Endothelial cell (in vitro differentiated cells): ENCODE results near the gene NDUFB10. TPM values are rescaled to one million over a fixed set of nuclear protein-coding genes. Genes with fewer than 3 reads are reported as not detected.

Experiments used
- DNase-seq: peaks from one replicate; pipeline ENCODE4 v3.0.0; 2021; ENCODE audit warnings: low spot score
- H3K27ac Mint-ChIP-seq: one replicate; pipeline ENCODE4 v1.8.0; 2021; ENCODE audit warnings: mixed read lengths, inconsistent platforms; ENCODE audit not compliant: unreplicated experiment
- H3K27me3 Mint-ChIP-seq: one replicate; pipeline ENCODE4 v1.8.0; 2021; ENCODE audit warnings: mild to moderate bottlenecking, moderate library complexity, mixed read lengths, inconsistent platforms; ENCODE audit not compliant: unreplicated experiment
- H3K36me3 Mint-ChIP-seq: one replicate; pipeline ENCODE4 v1.8.0; 2021; ENCODE audit warnings: mild to moderate bottlenecking, low read depth, mixed read lengths, inconsistent platforms; ENCODE audit not compliant: unreplicated experiment
- H3K4me1 Mint-ChIP-seq: one replicate; pipeline ENCODE4 v1.8.0; 2021; ENCODE audit warnings: mild to moderate bottlenecking, mixed read lengths, inconsistent platforms; ENCODE audit not compliant: unreplicated experiment
- H3K4me3 Mint-ChIP-seq: one replicate; pipeline ENCODE4 v1.8.0; 2021; ENCODE audit warnings: mild to moderate bottlenecking, mixed read lengths, inconsistent platforms; ENCODE audit not compliant: unreplicated experiment
- H3K9me3 Mint-ChIP-seq: one replicate; pipeline ENCODE4 v1.8.0; 2021; ENCODE audit warnings: mixed read lengths, inconsistent platforms; ENCODE audit not compliant: unreplicated experiment
- CTCF ChIP-seq: fragments of 200-600 bp; sonication (generic); IDR thresholded peaks from one replicate; pipeline ENCODE4 v1.5.0; 2021; ENCODE audit warnings: antibody characterized with exemption; ENCODE audit not compliant: unreplicated experiment
- total RNA-seq: library from RNA; stranded (reverse); fragmentation: NEBNext Ultra II Directional; extraction: Animal tissue kit (Norgen Biotek cat#: 25700); gene quantifications from one replicate; pipeline ENCODE4 v1.2.1, GENCODE V29; 2021; ENCODE audit not compliant: unreplicated experiment

Gene NDUFB10
- total RNA-seq, 1 donor from 2014 or later, result 122 TPM

- peaks cover 29% of the 10 kb centered on the region for H3K4me1 Mint-ChIP-seq
- peak; percentile 53 for DNase-seq
- peaks cover 6% of the 10 kb centered on the region for H3K27me3 Mint-ChIP-seq
- peak overlapping the region; percentile 70 for H3K27ac Mint-ChIP-seq
- no peaks in the 10 kb centered on the region for H3K9me3 Mint-ChIP-seq
- H3K36me3 Mint-ChIP-seq, result peaks cover 21% of the 10 kb centered on the region
- no peak for TF ChIP-seq CTCF
- H3K4me3 Mint-ChIP-seq, result peak overlapping the region; percentile 95
Measured at GRCh38 chr16:1963806-1964505, 4.6 kb downstream of the NDUFB10 start.

GRCh38 chr16:1964506-1965395, 5.4 kb downstream of the NDUFB10 start, which contains the start of gene RPS2:
Gene RPS2 (minus strand): TSS chr16:1964826. CDS start chr16:1964625, 201 bp downstream.
- DNase-seq, result peak; percentile 98
- Mint-ChIP-seq H3K9me3 (no peaks in the 10 kb centered on the region), H3K27me3 (peaks cover 6% of the 10 kb centered on the region), H3K4me3 (peak within 1 kb of the TSS; percentile 95), H3K27ac (peak within 1 kb of the TSS; percentile 94), H3K4me1 (peaks cover 29% of the 10 kb centered on the region), H3K36me3 (peaks cover 21% of the 10 kb centered on the region)
- no peak for TF ChIP-seq CTCF

GRCh38 chr16:1965396-1966001, 6.2 kb downstream of the NDUFB10 start:
- peaks cover 3% of the 10 kb centered on the region for H3K27me3 Mint-ChIP-seq
- TF ChIP-seq CTCF, result no peak
- peaks cover 15% of the 10 kb centered on the region for H3K36me3 Mint-ChIP-seq
- H3K4me3 Mint-ChIP-seq, result peak overlapping the region; percentile 95
- peaks cover 23% of the 10 kb centered on the region for H3K4me1 Mint-ChIP-seq
- peak overlapping the region; percentile 94 for H3K27ac Mint-ChIP-seq
- H3K9me3 Mint-ChIP-seq, result no peaks in the 10 kb centered on the region
- DNase-seq, result no peak

GRCh38 chr16:1966460-1966859, 7.1 kb downstream of the NDUFB10 start, which contains the start of gene RNF151:
Gene RNF151 (plus strand): TSS chr16:1966856. CDS start chr16:1966882, 26 bp downstream.
- peaks cover 20% of the 10 kb centered on the region for H3K4me1 Mint-ChIP-seq

More at GRCh38 chr16:1966460-1966859, 7.1 kb downstream of the NDUFB10 start, which contains the start of gene RNF151:
- Mint-ChIP-seq H3K4me3 (peak within 1 kb of the TSS; percentile 95), H3K27me3 (peaks cover 5% of the 10 kb centered on the region), H3K36me3 (peaks cover 10% of the 10 kb centered on the region), H3K9me3 (no peaks in the 10 kb centered on the region), H3K27ac (peak within 1 kb of the TSS; percentile 94)
- TF ChIP-seq CTCF, result no peak
- DNase-seq, result no peak
